SK-N-SH (cell line): ENCODE measurements around the gene TTC7B. TPM values are rescaled to one million over a fixed set of nuclear protein-coding genes. Genes with fewer than 3 reads are reported as not detected.

Experiments
- CTCF ChIA-PET: fragments of 300-600, 350-600 bp; formaldehyde crosslinking; extraction: SDS; loops from one replicate; lab custom pipeline; 2021; lab: Yijun Ruan, JAX
- POLR2A ChIA-PET: fragments of 350-600 bp; sonication (Branson Sonifier 250); formaldehyde crosslinking; extraction: SDS; loops from one replicate; lab custom pipeline; 2020; ENCODE audit warnings: antibody characterized with exemption, inconsistent platforms; lab: Yijun Ruan, JAX
- DNase-seq: peaks from one replicate; pipeline ENCODE4 v3.0.0; 2012
- H2AFZ ChIP-seq: fragments of 200-600 bp; sonication (generic); 2 replicates; pipeline ENCODE4 v1.8.1; 2016; ENCODE audit warnings: antibody characterized with exemption, mild to moderate bottlenecking, low read depth
- H3F3A ChIP-seq: fragments of 200-600 bp; sonication (generic); replicated peaks from 2 replicates; pipeline ENCODE3; 2016; ENCODE audit warnings: antibody characterized with exemption, mild to moderate bottlenecking; ENCODE audit not compliant: insufficient read depth
- H3K27ac ChIP-seq, 2 experiments: fragments of 200-500 bp in 1 of 2; fragments of 200-600 bp in 1 of 2; sonication (Bioruptor generic) in 1 of 2; sonication (generic), shearing (Covaris generic) in 1 of 2; 2 replicates each; pipeline versions ENCODE4 v1.5.1 to v1.6.1; 2014 to 2016; ENCODE audit warnings: low read depth in 2 of 2, inconsistent platforms in 1 of 2, low read length in 1 of 2, mild to moderate bottlenecking in 1 of 2, mixed read lengths in 1 of 2
- H3K27me3 ChIP-seq: fragments of 200-600 bp; sonication (generic), shearing (Covaris generic); 2 replicates; pipeline ENCODE4 v1.6.1; 2016; ENCODE audit warnings: mixed run types; ENCODE audit not compliant: insufficient read depth
- H3K36me3 ChIP-seq, 2 experiments: fragments of 200-500 bp in 1 of 2; fragments of 200-600 bp in 1 of 2; sonication (Bioruptor generic) in 1 of 2; sonication (generic) in 1 of 2; replicated peaks in 1 of 2; 2 replicates each; pipeline versions ENCODE3 to v1.5.1; 2014 to 2016; ENCODE audit warnings: low read length in 1 of 2, mild to moderate bottlenecking in 1 of 2; ENCODE audit not compliant: insufficient read depth in 2 of 2, control insufficient read depth in 1 of 2
- H3K4me1 ChIP-seq, 2 experiments: fragments of 200-500 bp in 1 of 2; fragments of 200-600 bp in 1 of 2; sonication (Bioruptor generic) in 1 of 2; sonication (generic), shearing (Covaris generic) in 1 of 2; 2 replicates each; pipeline versions ENCODE4 v1.5.1 to v1.6.1; 2014 to 2016; ENCODE audit warnings: low read depth in 1 of 2, low read length in 1 of 2, mixed run types in 1 of 2; ENCODE audit not compliant: insufficient read depth in 2 of 2, control insufficient read depth in 1 of 2
- H3K4me2 ChIP-seq: fragments of 200-600 bp; sonication (generic), shearing (Covaris generic); 2 replicates; pipeline ENCODE4 v1.6.1; 2017; ENCODE audit warnings: mixed run types
- H3K4me3 ChIP-seq, 2 experiments: fragments of 200-500 bp in 1 of 2; fragments of 200-600 bp in 1 of 2; sonication (Bioruptor generic) in 1 of 2; sonication (generic), shearing (Covaris generic) in 1 of 2; 2 replicates each; pipeline versions ENCODE4 v1.5.1 to v1.8.1; 2014 to 2016; ENCODE audit warnings: low read depth in 2 of 2, inconsistent platforms in 1 of 2, low read length in 1 of 2, mild to moderate bottlenecking in 1 of 2, mixed read lengths in 1 of 2, moderate library complexity in 1 of 2
- H3K79me2 ChIP-seq: fragments of 200-600 bp; sonication (generic); 2 replicates; pipeline ENCODE4 v1.8.1; 2017; ENCODE audit warnings: mild to moderate bottlenecking; ENCODE audit not compliant: insufficient read depth
- H3K9ac ChIP-seq: fragments of 200-600 bp; sonication (generic); 2 replicates; pipeline ENCODE4 v1.6.1; 2017; ENCODE audit warnings: mixed run types
- H3K9me2 ChIP-seq: fragments of 200-600 bp; sonication (generic); 2 replicates; pipeline ENCODE4 v1.6.1; 2017; ENCODE audit warnings: mixed run types
- H3K9me3 ChIP-seq: fragments of 200-600 bp; sonication (generic); 2 replicates; pipeline ENCODE4 v1.6.1; 2017; ENCODE audit warnings: mixed run types, mild to moderate bottlenecking, moderate library complexity
- H4K20me1 ChIP-seq: fragments of 200-600 bp; sonication (generic); 2 replicates; pipeline ENCODE4 v1.6.1; 2017; ENCODE audit warnings: mild to moderate bottlenecking, mixed run types; ENCODE audit not compliant: insufficient read depth
- CHD2 ChIP-seq: fragments of 150-350 bp; IDR thresholded peaks from 2 replicates; pipeline ENCODE4 v1.6.1; 2018; ENCODE audit warnings: low read length; ENCODE audit not compliant: partially characterized antibody
- CTCF ChIP-seq: fragments of 200-600 bp; sonication (generic); IDR thresholded peaks from 2 replicates; pipeline ENCODE4 v1.6.1; 2017; ENCODE audit warnings: antibody characterized with exemption, mild to moderate bottlenecking, moderate library complexity
- GABPA ChIP-seq: IDR thresholded peaks from 2 replicates; pipeline ENCODE4 v1.4.0; 2012; ENCODE audit warnings: low read depth, mild to moderate bottlenecking
- GATA2 ChIP-seq: sonication (generic); formaldehyde crosslinking; IDR thresholded peaks from 2 replicates; pipeline ENCODE4 v1.5.0; 2020; ENCODE audit warnings: mild to moderate bottlenecking, missing genetic modification reagents
- IRF3 ChIP-seq: fragments of 150-350 bp; IDR thresholded peaks from 2 replicates; pipeline ENCODE4 v1.6.1; 2016; ENCODE audit warnings: mild to moderate bottlenecking, low read depth, low read length
- JUND ChIP-seq: IDR thresholded peaks from 2 replicates; pipeline ENCODE4 v1.4.0; 2012
- MAX ChIP-seq: IDR thresholded peaks from 2 replicates; pipeline ENCODE4 v1.4.0; 2012; ENCODE audit warnings: low read depth
- NFIC ChIP-seq: IDR thresholded peaks from 2 replicates; pipeline ENCODE4 v1.4.0; 2012; ENCODE audit warnings: borderline replicate concordance
- NRF1 ChIP-seq: IDR thresholded peaks from 2 replicates; pipeline ENCODE4 v1.6.1; 2012; ENCODE audit warnings: low read depth, mild to moderate bottlenecking, low read length
- REST ChIP-seq: IDR thresholded peaks from 2 replicates; pipeline ENCODE4 v1.6.1; 2012; ENCODE audit warnings: mild to moderate bottlenecking, low read depth, low read length, moderate library complexity
- SIN3A ChIP-seq: IDR thresholded peaks from 2 replicates; pipeline ENCODE4 v1.6.1; 2012; ENCODE audit warnings: low read depth, mild to moderate bottlenecking, low read length, moderate library complexity, borderline replicate concordance
- TAF1 ChIP-seq: IDR thresholded peaks from 2 replicates; pipeline ENCODE4 v1.6.1; 2012; ENCODE audit warnings: low read depth, mild to moderate bottlenecking, low read length, moderate library complexity, borderline replicate concordance
- TEAD4 ChIP-seq: IDR thresholded peaks from 2 replicates; pipeline ENCODE4 v1.4.0; 2012; ENCODE audit warnings: mild to moderate bottlenecking, borderline replicate concordance; ENCODE audit not compliant: insufficient read depth
- YY1 ChIP-seq: IDR thresholded peaks from 2 replicates; pipeline ENCODE4 v1.4.0; 2012; ENCODE audit warnings: low read depth, mild to moderate bottlenecking
- ZBTB33 ChIP-seq: IDR thresholded peaks from 2 replicates; pipeline ENCODE4 v1.4.0; 2012; ENCODE audit warnings: low read depth, borderline replicate concordance
- WGBS: methylation state at CpG from one replicate; pipeline ENCODE4 v1.1.6; 2017; ENCODE audit warnings: low lambda C conversion rate; 5-methylcytosine and 5-hydroxymethylcytosine counted together
- polyA plus RNA-seq, 3 experiments: library from polyadenylated mRNA; depleted of rRNA; stranded (reverse); fragments of >200 nt; gene quantifications; 2 replicates each; pipeline ENCODE4 v1.2.3, GENCODE V29; 2012

TTC7B gene
- polyA plus RNA-seq, 1 of the 3 experiments (the other 2 are of a cell fraction), result 43.1 TPM

GRCh38 chr14:90561920-90562319 is 254.3 kb downstream of the TTC7B start:
- H3K4me1 ChIP-seq, result peaks cover 0 to under 1% of the 10 kb centered on the region in 2 experiments; a peak in 1 of 4 replicates
- ChIA-PET CTCF (no interaction called here), POLR2A (no interaction called here)
- H3K4me2 ChIP-seq, result no peak overlapping the region
- TF ChIP-seq JUND, result no peak
- no peak for TF ChIP-seq GATA2 (CRISPR knock-in tag)
- no peak for TF ChIP-seq YY1
- TF ChIP-seq TEAD4, result no peak
- TF ChIP-seq TAF1, result no peak
- TF ChIP-seq SIN3A, result no peak
- no peak for TF ChIP-seq CTCF
- no peak for TF ChIP-seq CHD2
- TF ChIP-seq NFIC, result no peak
- TF ChIP-seq NRF1, result no peak
- TF ChIP-seq REST, result no peak
- no peak for TF ChIP-seq IRF3
- no peak for TF ChIP-seq GABPA
- no peak for TF ChIP-seq ZBTB33
- no peak for TF ChIP-seq MAX
- TF ChIP-seq, all 33 proteins: peak for 0
- Histone ChIP-seq H3K9ac (no peak overlapping the region), H3K4me3 (no peak overlapping the region), H4K20me1 (0 out of 2 replicates have a peak, but pooled peaks cover 2% of the 10 kb centered on the region), H3F3A (no peaks in the 10 kb centered on the region), H3K27me3 (no peaks in the 10 kb centered on the region), H2AFZ (no peak overlapping the region), H3K9me3 (no peaks in the 10 kb centered on the region), H3K27ac (no peak overlapping the region), H3K36me3 (peaks cover 0 to 4% of the 10 kb centered on the region in 2 experiments), H3K9me2 (no peaks in the 10 kb centered on the region), H3K79me2 (no peaks in the 10 kb centered on the region)
- DNase-seq, result no peak
- 92% methylated on average over 7 of the region's 7 CpGs for WGBS
